T-cell (primary cell): ENCODE data around the gene GYPC. TPM values are rescaled to one million over a fixed set of nuclear protein-coding genes. Genes with fewer than 3 reads are reported as not detected.

Experiments used
- ATAC-seq, 4 experiments: fragments of 200-7000 bp in 3 of 4; fragments of 150-1000 bp in 1 of 4; cut with Tn5 transposase; replicated peaks in 1 of 4; 1 replicate in 3 of 4; 2 replicates in 1 of 4; pipeline ENCODE4 v1.10.0; 2021; ENCODE audit warnings: moderate library complexity in 3 of 4, mild to moderate bottlenecking in 2 of 4, moderate number of reproducible peaks in 1 of 4
- CTCF ChIA-PET, 2 donors: fragments of 300-600 bp; sonication (Branson Sonifier 250); formaldehyde crosslinking; loops; one replicate each; lab custom pipeline; 2022; ENCODE audit warnings: antibody characterized with exemption in 2 of 2; lab: Charles Lee
- POLR2A ChIA-PET, 2 donors: fragments of 300-600 bp; sonication (Branson Sonifier 250); formaldehyde crosslinking; loops; one replicate each; lab custom pipeline; 2022; ENCODE audit warnings: antibody characterized with exemption in 2 of 2; lab: Charles Lee
- DNase-seq, 35 experiments: peaks; one replicate each; pipeline versions ENCODE4 v3.0.0 to v3.0.0-alpha.2; 2013 to 2023
- H3K27ac ChIP-seq: one replicate; pipeline ENCODE4 v1.5.1; 2013; ENCODE audit warnings: low read length
- H3K27me3 ChIP-seq, 2 experiments: replicated peaks in 1 of 2; 1 replicate in 1 of 2; 2 replicates in 1 of 2; pipeline versions ENCODE4 v1.6.1 to v1.7.0; 2013; ENCODE audit warnings: low read length in 1 of 2, mixed read lengths in 1 of 2; ENCODE audit not compliant: control insufficient read depth in 2 of 2, insufficient read depth in 2 of 2; ENCODE audit errors: extremely low read depth in 1 of 2
- H3K36me3 ChIP-seq, 2 donors: 1 replicate in 1 of 2; 2 replicates in 1 of 2; pipeline versions ENCODE4 v1.6.1 to v1.7.0; 2013; ENCODE audit warnings: low read length in 1 of 2; ENCODE audit not compliant: control insufficient read depth in 2 of 2, insufficient read depth in 1 of 2; ENCODE audit errors: extremely low read depth in 1 of 2
- H3K4me1 ChIP-seq, 2 experiments: 1 replicate in 1 of 2; 2 replicates in 1 of 2; pipeline versions ENCODE4 v1.6.1 to v1.7.0; 2013; ENCODE audit warnings: low read length in 2 of 2, mixed read lengths in 1 of 2; ENCODE audit not compliant: insufficient read depth in 2 of 2, control insufficient read depth in 1 of 2; ENCODE audit errors: extremely low read depth in 1 of 2
- H3K4me3 ChIP-seq, 2 donors: 1 replicate in 1 of 2; 2 replicates in 1 of 2; pipeline versions ENCODE4 v1.5.1 to v1.7.0; 2013; ENCODE audit warnings: mild to moderate bottlenecking in 2 of 2, low read length in 1 of 2, moderate library complexity in 1 of 2; ENCODE audit not compliant: control insufficient read depth in 1 of 2; ENCODE audit errors: extremely low read depth in 1 of 2
- H3K9me3 ChIP-seq: 2 replicates; pipeline ENCODE4 v1.7.0; 2013
- H3K27ac Mint-ChIP-seq, 2 donors: one replicate each; pipeline ENCODE4 v1.8.0; 2020 to 2021; ENCODE audit warnings: mild to moderate bottlenecking in 2 of 2, mixed read lengths in 2 of 2
- H3K27me3 Mint-ChIP-seq, 2 donors: one replicate each; pipeline ENCODE4 v1.8.0; 2021 to 2022; ENCODE audit warnings: mixed read lengths in 2 of 2
- H3K36me3 Mint-ChIP-seq: one replicate; pipeline ENCODE4 v1.8.0; 2021; ENCODE audit warnings: mixed read lengths
- H3K4me1 Mint-ChIP-seq, 3 donors: one replicate each; pipeline ENCODE4 v1.8.0; 2020 to 2022; ENCODE audit warnings: mixed read lengths in 3 of 3, mild to moderate bottlenecking in 1 of 3
- H3K4me3 Mint-ChIP-seq, 3 donors: one replicate each; pipeline ENCODE4 v1.8.0; 2020 to 2022; ENCODE audit warnings: mild to moderate bottlenecking in 3 of 3, mixed read lengths in 3 of 3, moderate library complexity in 3 of 3
- H3K9me3 Mint-ChIP-seq, 3 donors: one replicate each; pipeline ENCODE4 v1.8.0; 2020 to 2022; ENCODE audit warnings: mixed read lengths in 3 of 3
- WGBS: methylation state at CpG from one replicate; pipeline ENCODE4 v1.1.5; 2013; ENCODE audit warnings: missing lambda C conversion rate; ENCODE audit not compliant: insufficient coverage; 5-methylcytosine and 5-hydroxymethylcytosine counted together
- total RNA-seq, 35 experiments: library from RNA in 6 of 35; stranded (reverse) in 6 of 35; fragments of 120-200 nt in 1 of 35; gene quantifications; one replicate each; pipeline versions ENCODE4 v1.2.1 to v1.2.4 and lab custom pipeline; 2013 to 2026

GYPC gene
- total RNA-seq, 5 donors from 2014 or later (not counting 1 experiment from before 2014, with no cell fraction given), result 109 to 137 (median 116) TPM

DNA sequence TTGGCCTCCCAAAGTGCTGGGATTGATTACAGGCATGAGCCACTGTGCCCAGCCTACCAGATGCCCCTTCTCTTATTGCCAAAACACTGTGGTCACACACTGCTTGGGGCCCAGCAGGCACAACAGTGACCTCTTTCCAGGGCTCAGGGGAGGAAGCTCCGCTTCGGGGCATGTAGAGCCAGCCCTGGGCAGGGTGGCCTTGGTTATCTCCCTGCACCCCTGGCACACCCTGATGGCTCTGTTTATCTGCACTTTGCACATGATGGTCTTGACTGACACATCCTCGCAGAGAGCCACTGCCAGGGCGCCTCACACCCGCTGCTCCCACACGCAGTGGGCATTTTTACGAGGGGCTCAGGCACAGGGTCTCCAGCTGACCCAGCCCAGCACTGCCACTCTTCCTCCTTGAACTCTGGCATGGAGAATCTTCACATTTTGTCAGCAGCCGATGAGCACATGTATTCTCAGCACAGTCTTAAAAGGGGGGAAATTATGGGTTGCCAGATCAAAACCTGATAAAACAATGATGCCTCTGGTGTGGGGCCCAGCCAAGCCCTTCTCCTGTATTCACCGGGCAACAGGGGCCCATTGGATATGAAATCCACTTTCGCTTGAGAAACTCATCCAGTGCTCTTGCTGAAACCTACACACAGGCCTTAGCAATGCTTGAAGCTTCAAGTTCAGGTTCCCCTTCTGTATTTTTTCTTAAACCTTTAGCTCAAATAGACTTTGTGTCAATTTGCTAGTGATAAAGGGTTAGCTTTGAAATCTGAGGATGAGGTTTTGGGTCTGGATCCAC lies 5.9 kb downstream of the GYPC start:
- Histone ChIP-seq H3K4me3 (peak overlapping the region in 1 of 2 donors; percentile 19), H3K27ac (peak overlapping the region; percentile 78), H3K36me3 (peaks cover 0 to 15% of the 10 kb centered on the region in 2 donors), H3K4me1 (peaks cover 62 to 92% of the 10 kb centered on the region in 2 experiments), H3K9me3 (no peaks in the 10 kb centered on the region), H3K27me3 (no peaks in the 10 kb centered on the region)
- peak in 1 of 35 experiments; percentile 17 for DNase-seq
- POLR2A ChIA-PET, result interaction anchor here in 1 of 2 donors (0.5 kb wide), 1 partner anchor 112 kb away, joined by 3 read pairs; no protein-coding TSS in a partner anchor
- WGBS, result 71% methylated on average over 5 of the region's 10 CpGs
- no peaks in the 10 kb centered on the region for H3K27me3 Mint-ChIP-seq
- peaks cover 16% of the 10 kb centered on the region for H3K36me3 Mint-ChIP-seq
- peak overlapping the region; percentile 59 to 96 (median 68) for H3K4me3 Mint-ChIP-seq
- CTCF ChIA-PET, result no interaction called here
- ATAC-seq, result no peak
- H3K4me1 Mint-ChIP-seq, result peaks cover 91 to 100% (median 97%) of the 10 kb centered on the region in 3 donors
- H3K27ac Mint-ChIP-seq, result peak overlapping the region; percentile 98 to 99
- no peaks in the 10 kb centered on the region for H3K9me3 Mint-ChIP-seq

DNA sequence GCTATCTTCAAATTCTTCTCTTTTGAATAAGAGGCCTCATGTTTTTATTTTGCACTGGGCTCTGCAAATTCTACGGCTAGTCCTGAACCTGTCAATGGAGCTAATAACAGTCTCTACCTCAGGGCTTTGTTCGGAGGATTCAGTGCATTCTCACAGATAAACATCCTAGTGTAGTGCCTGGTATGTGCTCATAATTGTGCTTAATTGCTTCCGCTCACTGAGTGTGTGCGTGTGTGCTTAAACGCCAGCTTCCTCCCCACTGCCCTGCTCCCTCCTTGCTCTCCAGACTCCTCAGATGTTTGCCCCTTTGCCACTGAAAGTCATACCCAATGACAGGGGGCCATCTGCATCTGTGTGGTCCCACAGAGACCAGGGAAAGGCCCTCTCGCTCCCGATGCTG lies 6.7 kb downstream of the GYPC start:
- Mint-ChIP-seq H3K36me3 (peaks cover 19% of the 10 kb centered on the region), H3K27me3 (no peaks in the 10 kb centered on the region), H3K9me3 (no peaks in the 10 kb centered on the region), H3K27ac (peak overlapping the region; percentile 98 to 99), H3K4me3 (peak overlapping the region; percentile 59 to 96 (median 68)), H3K4me1 (peaks cover 95 to 100% (median 97%) of the 10 kb centered on the region in 3 donors)
- peaks cover 65 to 90% of the 10 kb centered on the region in 2 experiments for H3K4me1 ChIP-seq
- POLR2A ChIA-PET, result interaction anchor here in 1 of 2 donors (0.5 kb wide), 1 partner anchor 111 kb away, joined by 3 read pairs; no protein-coding TSS in a partner anchor
- peak overlapping the region; percentile 78 for H3K27ac ChIP-seq
- no peaks in the 10 kb centered on the region for H3K9me3 ChIP-seq
- peaks cover 0 to 15% of the 10 kb centered on the region in 2 donors for H3K36me3 ChIP-seq
- WGBS, result 53% methylated on average over 4 of the region's 7 CpGs
- peak overlapping the region in 1 of 2 donors; percentile 19 for H3K4me3 ChIP-seq
- DNase-seq, result peak in 17 of 35 experiments; percentile 16 to 68 (median 26)
- CTCF ChIA-PET, result no interaction called here
- ATAC-seq, result peak; percentile 36 to 54 (median 44)
- no peaks in the 10 kb centered on the region for H3K27me3 ChIP-seq

DNA sequence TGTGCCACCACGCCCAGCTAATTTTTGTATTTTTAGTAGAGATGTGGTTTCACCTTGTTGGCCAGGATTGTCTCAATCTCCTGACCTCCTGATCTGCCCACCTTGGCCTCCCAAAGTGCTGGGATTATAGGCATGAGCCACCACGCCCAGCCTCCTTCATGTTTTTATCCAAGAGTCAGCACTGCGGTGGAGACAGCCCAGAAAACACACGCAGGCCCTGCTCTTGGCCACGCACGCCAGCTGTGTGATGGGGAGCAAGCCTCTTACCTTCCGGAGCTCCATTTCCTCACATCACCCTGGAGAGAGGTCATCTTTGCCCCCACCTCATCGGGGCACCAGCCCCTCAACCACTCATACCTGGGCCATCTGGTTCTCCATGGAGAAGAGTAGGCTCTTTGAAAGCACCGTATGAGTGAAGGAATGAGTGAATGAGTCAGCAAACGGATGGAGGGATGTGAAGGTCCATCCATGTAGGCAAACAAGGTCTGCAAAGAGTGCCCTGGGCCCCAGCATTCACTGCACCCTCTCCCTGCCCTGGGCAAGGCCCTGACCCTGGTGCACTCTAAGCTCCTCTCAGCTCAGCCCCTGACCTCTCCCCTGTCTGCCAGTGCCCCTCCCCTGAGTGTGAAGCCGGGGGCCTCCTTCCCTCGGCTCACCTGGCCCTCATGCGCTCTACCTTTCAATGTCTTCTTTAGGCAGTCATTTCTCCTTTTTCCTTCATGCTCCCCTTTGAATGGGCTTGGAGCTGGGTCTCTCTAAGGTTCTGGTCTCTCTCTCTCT lies 7.4 kb downstream of the GYPC start:
- peaks cover 26% of the 10 kb centered on the region for H3K36me3 Mint-ChIP-seq
- Histone ChIP-seq H3K27me3 (no peaks in the 10 kb centered on the region), H3K9me3 (no peaks in the 10 kb centered on the region), H3K27ac (peak overlapping the region; percentile 80), H3K36me3 (peaks cover 0 to 19% of the 10 kb centered on the region in 2 donors), H3K4me3 (peak overlapping the region in 1 of 2 donors; percentile 10), H3K4me1 (peaks cover 61 to 89% of the 10 kb centered on the region in 2 experiments)
- H3K4me1 Mint-ChIP-seq, result peaks cover 94 to 100% (median 96%) of the 10 kb centered on the region in 3 donors
- ATAC-seq, result no peak
- CTCF ChIA-PET, result interaction anchor here (0.6 to 0.9 kb wide), 2 partner anchors 11 to 241 kb away, joined by 3 to 5 read pairs; no protein-coding TSS in a partner anchor
- H3K9me3 Mint-ChIP-seq, result no peaks in the 10 kb centered on the region
- POLR2A ChIA-PET, result no interaction called here
- peak overlapping the region; percentile 59 to 96 (median 68) for H3K4me3 Mint-ChIP-seq
- 95% methylated on average over 7 of the region's 13 CpGs for WGBS
- H3K27ac Mint-ChIP-seq, result peak overlapping the region; percentile 98 to 99
- no peaks in the 10 kb centered on the region for H3K27me3 Mint-ChIP-seq
- no peak for DNase-seq

DNA sequence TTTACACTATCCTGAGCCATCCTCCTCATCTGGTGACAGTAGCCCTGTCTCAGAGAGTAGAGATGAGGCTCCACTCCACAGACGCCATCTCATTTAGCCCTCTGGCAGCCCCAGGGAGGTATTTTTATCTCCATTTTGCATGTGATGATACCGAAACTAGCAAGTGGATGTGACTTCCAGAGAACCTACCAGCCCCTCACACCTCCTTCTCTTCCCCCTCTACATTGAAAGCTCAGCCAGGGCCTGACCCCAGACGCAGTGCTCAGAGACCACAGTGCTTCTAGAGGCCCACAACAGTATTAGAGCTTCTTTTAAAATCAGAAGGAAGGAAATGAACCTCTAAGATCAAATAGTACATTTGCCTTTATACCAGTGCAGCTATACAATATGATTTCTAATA lies 8.3 kb downstream of the GYPC start:
- no peaks in the 10 kb centered on the region for H3K27me3 ChIP-seq
- DNase-seq (peak in 27 of 35 experiments; percentile 8 to 59 (median 32)), ATAC-seq (peak; percentile 41 to 73 (median 51))
- H3K4me1 Mint-ChIP-seq, result peaks cover 94 to 100% (median 96%) of the 10 kb centered on the region in 3 donors
- H3K4me3 Mint-ChIP-seq, result peak overlapping the region; percentile 49 to 96 (median 68)
- H3K9me3 ChIP-seq, result no peaks in the 10 kb centered on the region
- peaks cover 32% of the 10 kb centered on the region for H3K36me3 Mint-ChIP-seq
- no CpG with 5 or more reads among the region's 3 CpGs for WGBS
- H3K27ac Mint-ChIP-seq, result peak overlapping the region; percentile 98 to 99
- no peaks in the 10 kb centered on the region for H3K9me3 Mint-ChIP-seq
- H3K36me3 ChIP-seq, result peaks cover 0 to 22% of the 10 kb centered on the region in 2 donors
- H3K4me3 ChIP-seq, result no peak overlapping the region
- ChIA-PET CTCF (interaction anchor here (0.5 to 1.5 kb wide), 5 partner anchors 12 to 353 kb away, joined by 3 to 6 read pairs (median 3); no protein-coding TSS in a partner anchor), POLR2A (no interaction called here)
- peaks cover 55 to 83% of the 10 kb centered on the region in 2 experiments for H3K4me1 ChIP-seq
- H3K27ac ChIP-seq, result peak overlapping the region; percentile 80
- H3K27me3 Mint-ChIP-seq, result no peaks in the 10 kb centered on the region

DNA sequence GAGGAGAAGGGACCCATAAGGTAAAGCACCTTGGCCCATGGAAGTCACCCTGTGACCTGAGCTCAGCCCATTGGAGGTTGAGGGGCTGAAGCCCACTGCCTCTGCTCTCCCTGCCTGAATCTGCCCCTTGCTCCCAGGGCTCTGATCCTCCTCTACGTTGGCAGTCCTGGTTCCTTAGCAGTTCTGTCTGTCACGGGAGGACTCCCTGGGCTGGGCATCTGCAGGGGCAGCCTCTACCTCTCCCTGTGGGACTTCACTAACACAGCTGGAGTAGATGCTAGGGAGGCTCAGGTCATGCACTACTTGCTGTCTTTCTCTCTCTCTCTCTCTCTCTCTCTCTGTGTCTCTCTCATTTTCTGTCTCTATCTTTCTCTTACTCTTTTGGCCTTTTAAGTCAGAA lies 8.7 kb downstream of the GYPC start:
- ATAC-seq (peak in 3 of 4 experiments; percentile 2 to 31 (median 13)), DNase-seq (no peak)
- no peaks in the 10 kb centered on the region for H3K9me3 Mint-ChIP-seq
- Histone ChIP-seq H3K36me3 (peaks cover 0 to 26% of the 10 kb centered on the region in 2 donors), H3K4me1 (peaks cover 53 to 80% of the 10 kb centered on the region in 2 experiments), H3K4me3 (peak overlapping the region in 1 of 2 donors; percentile 30), H3K27me3 (no peaks in the 10 kb centered on the region), H3K27ac (peak overlapping the region; percentile 80), H3K9me3 (no peaks in the 10 kb centered on the region)
- H3K27me3 Mint-ChIP-seq, result no peaks in the 10 kb centered on the region
- 29% methylated on average over 2 of the region's 2 CpGs for WGBS
- ChIA-PET CTCF (interaction anchor here (0.5 to 1.5 kb wide), 5 partner anchors 12 to 352 kb away, joined by 3 to 6 read pairs (median 3); no protein-coding TSS in a partner anchor), POLR2A (no interaction called here)
- H3K4me1 Mint-ChIP-seq, result peaks cover 92 to 97% (median 95%) of the 10 kb centered on the region in 3 donors
- H3K27ac Mint-ChIP-seq, result peak overlapping the region; percentile 98 to 99
- H3K36me3 Mint-ChIP-seq, result peaks cover 33% of the 10 kb centered on the region
- peak overlapping the region; percentile 42 to 96 (median 49) for H3K4me3 Mint-ChIP-seq
